Measurements from ENCODE around the gene KRTAP10-11. TPM values are rescaled to one million over a fixed set of nuclear protein-coding genes. Genes with fewer than 3 reads are reported as not detected.

KRTAP10-11 gene
- total RNA-seq, 2 donors from 2014 or later = not detected

- no peak overlapping the region for H3K9ac ChIP-seq (ENCODE audit: low read depth in 2 of 2, low read length in 2 of 2)
- intact Hi-C loops (cut with DNase I) = no loop called here
- TF ChIP-seq, protein P1, sequence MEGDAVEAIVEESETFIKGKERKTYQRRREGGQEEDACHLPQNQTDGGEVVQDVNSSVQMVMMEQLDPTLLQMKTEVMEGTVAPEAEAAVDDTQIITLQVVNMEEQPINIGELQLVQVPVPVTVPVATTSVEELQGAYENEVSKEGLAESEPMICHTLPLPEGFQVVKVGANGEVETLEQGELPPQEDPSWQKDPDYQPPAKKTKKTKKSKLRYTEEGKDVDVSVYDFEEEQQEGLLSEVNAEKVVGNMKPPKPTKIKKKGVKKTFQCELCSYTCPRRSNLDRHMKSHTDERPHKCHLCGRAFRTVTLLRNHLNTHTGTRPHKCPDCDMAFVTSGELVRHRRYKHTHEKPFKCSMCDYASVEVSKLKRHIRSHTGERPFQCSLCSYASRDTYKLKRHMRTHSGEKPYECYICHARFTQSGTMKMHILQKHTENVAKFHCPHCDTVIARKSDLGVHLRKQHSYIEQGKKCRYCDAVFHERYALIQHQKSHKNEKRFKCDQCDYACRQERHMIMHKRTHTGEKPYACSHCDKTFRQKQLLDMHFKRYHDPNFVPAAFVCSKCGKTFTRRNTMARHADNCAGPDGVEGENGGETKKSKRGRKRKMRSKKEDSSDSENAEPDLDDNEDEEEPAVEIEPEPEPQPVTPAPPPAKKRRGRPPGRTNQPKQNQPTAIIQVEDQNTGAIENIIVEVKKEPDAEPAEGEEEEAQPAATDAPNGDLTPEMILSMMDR (IDR thresholded peaks at IDR 0.05) = no peak
- H3K27ac ChIP-seq = no peak overlapping the region
- no peaks in the 10 kb centered on the region for H3K9me3 ChIP-seq
- H3K36me3 ChIP-seq = no peaks in the 10 kb centered on the region
- no peaks in the 10 kb centered on the region for H3K4me1 ChIP-seq
- no peak for DNase-seq
- no peaks in the 10 kb centered on the region for H3K27me3 ChIP-seq
- H3K4me3 ChIP-seq = no peak overlapping the region
Measured at GRCh38 chr21:44643741-44644310, 2.4 kb upstream of the KRTAP10-11 start.

GRCh38 chr21:44644878-44645277 is 1.3 kb upstream of the KRTAP10-11 start:
- Histone ChIP-seq H3K27ac (no peak overlapping the region), H3K9ac (ENCODE audit: low read depth in 2 of 2, low read length in 2 of 2) (no peak overlapping the region), H3K9me3 (no peaks in the 10 kb centered on the region), H3K4me1 (no peaks in the 10 kb centered on the region), H3K36me3 (no peaks in the 10 kb centered on the region), H3K27me3 (no peaks in the 10 kb centered on the region), H3K4me3 (no peak overlapping the region)
- no peak for DNase-seq
- TF ChIP-seq, protein P1 (IDR thresholded peaks at IDR 0.05) = no peak
- intact Hi-C loops (cut with DNase I) = no loop called here

- no peak for DNase-seq
- TF ChIP-seq, protein P1 (IDR thresholded peaks at IDR 0.05) = no peak
- H3K9me3 ChIP-seq = no peaks in the 10 kb centered on the region
Measured at GRCh38 chr21:44647222-44647552, 973 bp downstream of the KRTAP10-11 start.

GRCh38 chr21:44648557-44649311 is 2.5 kb downstream of the KRTAP10-11 start:
- intact Hi-C loops (cut with DNase I) = no loop called here
- Histone ChIP-seq H3K9me3 (no peaks in the 10 kb centered on the region), H3K4me3 (no peak overlapping the region), H3K4me1 (no peaks in the 10 kb centered on the region), H3K36me3 (no peaks in the 10 kb centered on the region), H3K9ac (ENCODE audit: low read depth in 2 of 2, low read length in 2 of 2) (no peak overlapping the region), H3K27me3 (no peaks in the 10 kb centered on the region), H3K27ac (no peak overlapping the region)
- TF ChIP-seq, protein P1 (IDR thresholded peaks at IDR 0.05) = no peak
- no peak for DNase-seq

More at GRCh38 chr21:44647222-44647552, 973 bp downstream of the KRTAP10-11 start:
- H3K4me3 ChIP-seq = no peak overlapping the region
- H3K27ac ChIP-seq = no peak overlapping the region
- H3K27me3 ChIP-seq = no peaks in the 10 kb centered on the region
- H3K9ac ChIP-seq (ENCODE audit: low read depth in 2 of 2, low read length in 2 of 2) = no peak overlapping the region
- no peaks in the 10 kb centered on the region for H3K36me3 ChIP-seq
- H3K4me1 ChIP-seq = no peaks in the 10 kb centered on the region
- intact Hi-C loops (cut with DNase I) = no loop called here

DNA sequence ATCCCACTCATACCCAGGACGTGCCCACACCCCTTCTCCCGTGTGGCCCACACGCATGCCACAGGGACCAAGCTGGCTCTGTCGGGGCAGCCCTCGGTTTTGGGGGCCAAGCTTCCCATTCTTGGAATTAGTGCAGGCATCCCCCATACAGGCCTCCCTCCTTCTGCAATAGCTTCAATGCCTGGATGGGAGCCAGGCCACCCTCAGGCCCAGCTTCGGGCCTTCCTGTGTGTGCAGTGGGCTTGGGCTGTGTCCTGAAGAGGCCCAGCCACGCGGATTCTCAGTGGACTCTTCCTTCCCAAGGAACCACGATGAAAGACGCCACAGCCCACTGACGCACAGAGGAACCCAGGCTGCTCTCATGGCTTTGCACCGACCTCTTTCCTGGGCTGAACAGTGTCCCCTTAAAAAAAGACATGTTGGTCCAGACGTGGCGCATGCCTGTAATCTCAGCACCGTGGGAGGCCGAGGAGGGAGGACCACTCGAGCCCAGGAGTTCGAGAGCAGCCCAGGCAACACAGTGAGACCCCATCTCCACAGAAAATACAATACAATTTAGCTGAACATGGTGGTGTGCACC is 3.4 kb downstream of the KRTAP10-11 start:
- intact Hi-C loops (cut with DNase I) = no loop called here

More for the DNA sequence above, 3.4 kb downstream of the KRTAP10-11 start:
- Histone ChIP-seq H3K4me3 (no peak overlapping the region), H3K4me1 (no peaks in the 10 kb centered on the region), H3K9me3 (no peaks in the 10 kb centered on the region), H3K27ac (no peak overlapping the region), H3K36me3 (no peaks in the 10 kb centered on the region), H3K27me3 (no peaks in the 10 kb centered on the region), H3K9ac (ENCODE audit: low read depth in 2 of 2, low read length in 2 of 2) (no peak overlapping the region)
- DNase-seq = no peak
- TF ChIP-seq, protein P1 (IDR thresholded peaks at IDR 0.05) = no peak
